K562 (cell line): ENCODE results near the gene UGT2B17. TPM values are rescaled to one million over a fixed set of nuclear protein-coding genes. Genes with fewer than 3 reads are reported as not detected.

ENCODE experiments used
- BHLHE40 ChIP-seq: IDR thresholded peaks from 2 replicates; pipeline ENCODE4 v1.6.1; 2011; ENCODE audit warnings: low read length, improper control_type of control experiment
- CBX5 ChIP-seq: IDR thresholded peaks from 2 replicates; pipeline ENCODE4 v1.6.1; 2014; ENCODE audit warnings: low read depth, borderline replicate concordance
- HOXB6 ChIP-seq: fragments of 250-450 bp; sonication (Bioruptor Pico); IDR thresholded peaks from 2 replicates; pipeline ENCODE4 v1.5.1; 2022; ENCODE audit warnings: mild to moderate bottlenecking, borderline replicate concordance
- MCM3 ChIP-seq: fragments of 450-650 bp; IDR thresholded peaks from 2 replicates; pipeline ENCODE4 v1.6.1; 2016
- NCOA2 ChIP-seq, 2 experiments: fragments of 450-650 bp; IDR thresholded peaks; 2 replicates each; pipeline ENCODE4 v1.6.1; 2018; ENCODE audit warnings: mild to moderate bottlenecking in 2 of 2, moderate library complexity in 1 of 2; ENCODE audit not compliant: partially characterized antibody in 2 of 2
- RCOR1 ChIP-seq, 2 experiments: IDR thresholded peaks; 2 replicates each; pipeline ENCODE4 v1.6.1; 2012; ENCODE audit warnings: low read depth in 2 of 2, low read length in 2 of 2, borderline replicate concordance in 1 of 2, improper control_type of control experiment in 1 of 2
- SAFB ChIP-seq: fragments of 200-400 bp; formaldehyde crosslinking; IDR thresholded peaks from 2 replicates; pipeline ENCODE4 v1.6.1; 2017; ENCODE audit warnings: low read depth, low read length, borderline replicate concordance
- SAP30 ChIP-seq: fragments of 200-600 bp; sonication (generic); IDR thresholded peaks from 2 replicates; pipeline ENCODE4 v1.6.1; 2012; ENCODE audit warnings: borderline replicate concordance, low read depth, mild to moderate bottlenecking, moderate library complexity, low read length, control low read depth, inconsistent platforms; ENCODE audit not compliant: insufficient read depth, poor library complexity, severe bottlenecking
- SIN3A ChIP-seq, 2 experiments: fragments of 150-350 bp in 1 of 2; IDR thresholded peaks; 2 replicates each; pipeline ENCODE4 v1.6.1; 2011 to 2016; ENCODE audit warnings: borderline replicate concordance in 2 of 2, low read depth in 2 of 2, low read length in 2 of 2, mild to moderate bottlenecking in 2 of 2, moderate library complexity in 2 of 2; ENCODE audit not compliant: control insufficient read depth in 1 of 2
- SIX5 ChIP-seq, 2 experiments: IDR thresholded peaks; 2 replicates each; pipeline ENCODE4 v1.6.1; 2011; ENCODE audit warnings: low read length in 2 of 2, borderline replicate concordance in 1 of 2, low read depth in 1 of 2, mild to moderate bottlenecking in 1 of 2, moderate library complexity in 1 of 2; ENCODE audit not compliant: insufficient read depth in 1 of 2
- SUPT5H ChIP-seq: fragments of 450-650 bp; IDR thresholded peaks from 2 replicates; pipeline ENCODE4 v1.6.1; 2016
- TARDBP ChIP-seq: fragments of 450-650 bp; IDR thresholded peaks from 2 replicates; pipeline ENCODE4 v1.6.1; 2016
- TRIM24 ChIP-seq, 2 experiments: fragments of 450-650 bp; IDR thresholded peaks; 2 replicates each; pipeline ENCODE4 v1.6.1; 2016
- ZBTB11 ChIP-seq, 3 experiments: fragments of 200-800 bp in 1 of 3; fragments of 250-450 bp in 1 of 3; fragments of 450-650 bp in 1 of 3; sonication (Bioruptor Pico) in 1 of 3; sonication (Bioruptor generic) in 1 of 3; formaldehyde crosslinking in 1 of 3; IDR thresholded peaks; 2 replicates each; pipeline versions ENCODE4 v1.6.1 to v1.8.0; 2016 to 2022; ENCODE audit warnings: mild to moderate bottlenecking in 2 of 3, missing genetic modification characterization in 2 of 3, missing compliant biosample characterization in 1 of 3, moderate library complexity in 1 of 3
- ZNF280A ChIP-seq: fragments of 450-650 bp; IDR thresholded peaks from 2 replicates; pipeline ENCODE4 v1.6.1; 2018; ENCODE audit warnings: mild to moderate bottlenecking, low read depth; ENCODE audit not compliant: partially characterized antibody
- ZNF384 ChIP-seq: IDR thresholded peaks from 2 replicates; pipeline ENCODE4 v1.6.1; 2012; ENCODE audit warnings: low read depth, low read length, improper control_type of control experiment
- polyA plus RNA-seq, 8 experiments: library from polyadenylated mRNA; depleted of rRNA in 4 of 8; stranded (reverse) in 5 of 8; unstranded in 3 of 8; fragments of >200 nt; fragmentation: Nextera tagmentation in 2 of 8; fragmentation: Illumina TruSeq in 1 of 8; extraction: Ambion mirVana in 2 of 8; extraction: Trizol in 1 of 8; gene quantifications; 2 replicates each; pipeline versions ENCODE4 v1.2.1 to v1.2.3, GENCODE V29; 2011 to 2014; ENCODE audit warnings: inconsistent platforms in 1 of 8, missing spikeins in 1 of 8
- total RNA-seq, 7 experiments: library from RNA; depleted of rRNA in 6 of 7; stranded (reverse); fragments of >200 nt in 6 of 7; fragmentation: Illumina TruSeq in 2 of 7; extraction: Trizol in 2 of 7; gene quantifications; 2 replicates each; pipeline versions ENCODE4 v1.2.1 to v1.2.3, GENCODE V29; 2011 to 2021; ENCODE audit warnings: low replicate concordance in 1 of 7
- TF ChIP-seq, protein P1 (sequence below): IDR thresholded peaks from 2 replicates; pipeline ENCODE4 v1.6.1; 2011; ENCODE audit warnings: borderline replicate concordance, low read depth, mild to moderate bottlenecking, moderate library complexity, low read length; ENCODE audit not compliant: insufficient read depth, poor library complexity, severe bottlenecking
- TF ChIP-seq, protein P2 (sequence below): fragments of 450-650 bp; formaldehyde crosslinking; IDR thresholded peaks from 2 replicates; pipeline ENCODE4 v1.4.0; 2022; ENCODE audit warnings: mild to moderate bottlenecking, moderate library complexity

Gene UGT2B17
- total and polyA plus RNA-seq, 9 of the 15 experiments (the other 6 are each of a cell fraction or from before 2014, with no cell fraction given), result 0.11 TPM; not detected in 8

GRCh38 chr4:68581383-68582338, 5.5 kb upstream of the UGT2B17 start (continued):
- TF ChIP-seq, protein P1, sequence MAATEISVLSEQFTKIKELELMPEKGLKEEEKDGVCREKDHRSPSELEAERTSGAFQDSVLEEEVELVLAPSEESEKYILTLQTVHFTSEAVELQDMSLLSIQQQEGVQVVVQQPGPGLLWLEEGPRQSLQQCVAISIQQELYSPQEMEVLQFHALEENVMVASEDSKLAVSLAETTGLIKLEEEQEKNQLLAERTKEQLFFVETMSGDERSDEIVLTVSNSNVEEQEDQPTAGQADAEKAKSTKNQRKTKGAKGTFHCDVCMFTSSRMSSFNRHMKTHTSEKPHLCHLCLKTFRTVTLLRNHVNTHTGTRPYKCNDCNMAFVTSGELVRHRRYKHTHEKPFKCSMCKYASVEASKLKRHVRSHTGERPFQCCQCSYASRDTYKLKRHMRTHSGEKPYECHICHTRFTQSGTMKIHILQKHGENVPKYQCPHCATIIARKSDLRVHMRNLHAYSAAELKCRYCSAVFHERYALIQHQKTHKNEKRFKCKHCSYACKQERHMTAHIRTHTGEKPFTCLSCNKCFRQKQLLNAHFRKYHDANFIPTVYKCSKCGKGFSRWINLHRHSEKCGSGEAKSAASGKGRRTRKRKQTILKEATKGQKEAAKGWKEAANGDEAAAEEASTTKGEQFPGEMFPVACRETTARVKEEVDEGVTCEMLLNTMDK, result no peak
- TF ChIP-seq SIX5 (IDR thresholded peaks at IDR 0.05; ENCODE audit: borderline replicate concordance in 1 of 2, insufficient read depth in 1 of 2, low read depth in 1 of 2, low read length in 2 of 2) (no peak), SIN3A (IDR thresholded peaks at IDR 0.05; ENCODE audit: borderline replicate concordance in 2 of 2, control insufficient read depth in 1 of 2, low read depth in 2 of 2, low read length in 2 of 2) (no peak), HOXB6 (CRISPR knock-in tag) (no peak), TRIM24 (IDR thresholded peaks at IDR 0.05) (peak in 1 of 2 experiments; percentile 40; a peak in 1 of 4 replicates), NCOA2 (IDR thresholded peaks at IDR 0.05; ENCODE audit: partially characterized antibody in 2 of 2) (no peak), ZNF384 (no peak), SAP30 (no peak), BHLHE40 (no peak), TARDBP (no peak), SAFB (no peak), MCM3 (no peak), SUPT5H (no peak), CBX5 (no peak), ZBTB11 (CRISPR knock-in tag; IDR thresholded peaks at IDR 0.05) (no peak), ZNF280A (no peak), RCOR1 (IDR thresholded peaks at IDR 0.05; ENCODE audit: borderline replicate concordance in 1 of 2, low read depth in 2 of 2, low read length in 2 of 2) (no peak)
- TF ChIP-seq, protein P2, sequence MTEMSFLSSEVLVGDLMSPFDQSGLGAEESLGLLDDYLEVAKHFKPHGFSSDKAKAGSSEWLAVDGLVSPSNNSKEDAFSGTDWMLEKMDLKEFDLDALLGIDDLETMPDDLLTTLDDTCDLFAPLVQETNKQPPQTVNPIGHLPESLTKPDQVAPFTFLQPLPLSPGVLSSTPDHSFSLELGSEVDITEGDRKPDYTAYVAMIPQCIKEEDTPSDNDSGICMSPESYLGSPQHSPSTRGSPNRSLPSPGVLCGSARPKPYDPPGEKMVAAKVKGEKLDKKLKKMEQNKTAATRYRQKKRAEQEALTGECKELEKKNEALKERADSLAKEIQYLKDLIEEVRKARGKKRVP (CRISPR knock-in tag), result peak; percentile 95
